ENCODE results near the gene GALNTL6. TPM values are rescaled to one million over a fixed set of nuclear protein-coding genes. Genes with fewer than 3 reads are reported as not detected.

The GALNTL6 gene
- total and polyA plus RNA-seq, 9 of the 15 experiments (the other 6 are each of a cell fraction or from before 2014, with no cell fraction given) = 0.18 to 0.50 (median 0.29) TPM

DNA sequence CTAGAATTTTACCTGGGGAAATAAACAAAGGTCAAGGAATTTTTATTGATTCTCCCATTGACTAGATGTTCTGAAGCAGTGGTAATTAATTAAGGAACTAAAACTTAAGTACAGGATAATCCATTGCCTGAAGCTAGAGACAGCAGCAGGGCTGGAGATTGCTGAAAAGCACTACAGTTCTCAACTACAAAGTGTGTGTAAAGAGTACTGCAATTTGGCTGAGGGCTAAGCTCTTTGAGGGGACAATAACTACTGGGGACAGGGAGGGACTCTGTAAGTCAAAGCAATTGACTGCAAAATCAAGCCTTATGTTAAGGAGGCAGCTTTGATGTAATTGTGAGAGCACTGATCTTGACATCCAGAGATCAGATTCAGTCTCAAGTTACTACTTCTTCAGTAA is 260.4 kb downstream of the GALNTL6 start (continued):
- TF ChIP-seq, protein P1, sequence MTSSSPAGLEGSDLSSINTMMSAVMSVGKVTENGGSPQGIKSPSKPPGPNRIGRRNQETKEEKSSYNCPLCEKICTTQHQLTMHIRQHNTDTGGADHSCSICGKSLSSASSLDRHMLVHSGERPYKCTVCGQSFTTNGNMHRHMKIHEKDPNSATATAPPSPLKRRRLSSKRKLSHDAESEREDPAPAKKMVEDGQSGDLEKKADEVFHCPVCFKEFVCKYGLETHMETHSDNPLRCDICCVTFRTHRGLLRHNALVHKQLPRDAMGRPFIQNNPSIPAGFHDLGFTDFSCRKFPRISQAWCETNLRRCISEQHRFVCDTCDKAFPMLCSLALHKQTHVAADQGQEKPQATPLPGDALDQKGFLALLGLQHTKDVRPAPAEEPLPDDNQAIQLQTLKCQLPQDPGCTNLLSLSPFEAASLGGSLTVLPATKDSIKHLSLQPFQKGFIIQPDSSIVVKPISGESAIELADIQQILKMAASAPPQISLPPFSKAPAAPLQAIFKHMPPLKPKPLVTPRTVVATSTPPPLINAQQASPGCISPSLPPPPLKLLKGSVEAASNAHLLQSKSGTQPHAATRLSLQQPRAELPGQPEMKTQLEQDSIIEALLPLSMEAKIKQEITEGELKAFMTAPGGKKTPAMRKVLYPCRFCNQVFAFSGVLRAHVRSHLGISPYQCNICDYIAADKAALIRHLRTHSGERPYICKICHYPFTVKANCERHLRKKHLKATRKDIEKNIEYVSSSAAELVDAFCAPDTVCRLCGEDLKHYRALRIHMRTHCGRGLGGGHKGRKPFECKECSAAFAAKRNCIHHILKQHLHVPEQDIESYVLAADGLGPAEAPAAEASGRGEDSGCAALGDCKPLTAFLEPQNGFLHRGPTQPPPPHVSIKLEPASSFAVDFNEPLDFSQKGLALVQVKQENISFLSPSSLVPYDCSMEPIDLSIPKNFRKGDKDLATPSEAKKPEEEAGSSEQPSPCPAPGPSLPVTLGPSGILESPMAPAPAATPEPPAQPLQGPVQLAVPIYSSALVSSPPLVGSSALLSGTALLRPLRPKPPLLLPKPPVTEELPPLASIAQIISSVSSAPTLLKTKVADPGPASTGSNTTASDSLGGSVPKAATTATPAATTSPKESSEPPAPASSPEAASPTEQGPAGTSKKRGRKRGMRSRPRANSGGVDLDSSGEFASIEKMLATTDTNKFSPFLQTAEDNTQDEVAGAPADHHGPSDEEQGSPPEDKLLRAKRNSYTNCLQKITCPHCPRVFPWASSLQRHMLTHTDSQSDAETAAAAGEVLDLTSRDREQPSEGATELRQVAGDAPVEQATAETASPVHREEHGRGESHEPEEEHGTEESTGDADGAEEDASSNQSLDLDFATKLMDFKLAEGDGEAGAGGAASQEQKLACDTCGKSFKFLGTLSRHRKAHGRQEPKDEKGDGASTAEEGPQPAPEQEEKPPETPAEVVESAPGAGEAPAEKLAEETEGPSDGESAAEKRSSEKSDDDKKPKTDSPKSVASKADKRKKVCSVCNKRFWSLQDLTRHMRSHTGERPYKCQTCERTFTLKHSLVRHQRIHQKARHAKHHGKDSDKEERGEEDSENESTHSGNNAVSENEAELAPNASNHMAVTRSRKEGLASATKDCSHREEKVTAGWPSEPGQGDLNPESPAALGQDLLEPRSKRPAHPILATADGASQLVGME (CRISPR knock-in tag; IDR thresholded peaks at IDR 0.05) = no peak
- TF ChIP-seq ZNF717 (CRISPR knock-in tag; IDR thresholded peaks at IDR 0.05) (no peak), PHF20 (IDR thresholded peaks at IDR 0.05; ENCODE audit: partially characterized antibody) (no peak), ZNF77 (CRISPR knock-in tag; IDR thresholded peaks at IDR 0.05) (no peak), RCOR1 (IDR thresholded peaks at IDR 0.05; ENCODE audit: borderline replicate concordance in 1 of 2, low read depth in 2 of 2, low read length in 2 of 2) (no peak)
- TF ChIP-seq, protein P2, sequence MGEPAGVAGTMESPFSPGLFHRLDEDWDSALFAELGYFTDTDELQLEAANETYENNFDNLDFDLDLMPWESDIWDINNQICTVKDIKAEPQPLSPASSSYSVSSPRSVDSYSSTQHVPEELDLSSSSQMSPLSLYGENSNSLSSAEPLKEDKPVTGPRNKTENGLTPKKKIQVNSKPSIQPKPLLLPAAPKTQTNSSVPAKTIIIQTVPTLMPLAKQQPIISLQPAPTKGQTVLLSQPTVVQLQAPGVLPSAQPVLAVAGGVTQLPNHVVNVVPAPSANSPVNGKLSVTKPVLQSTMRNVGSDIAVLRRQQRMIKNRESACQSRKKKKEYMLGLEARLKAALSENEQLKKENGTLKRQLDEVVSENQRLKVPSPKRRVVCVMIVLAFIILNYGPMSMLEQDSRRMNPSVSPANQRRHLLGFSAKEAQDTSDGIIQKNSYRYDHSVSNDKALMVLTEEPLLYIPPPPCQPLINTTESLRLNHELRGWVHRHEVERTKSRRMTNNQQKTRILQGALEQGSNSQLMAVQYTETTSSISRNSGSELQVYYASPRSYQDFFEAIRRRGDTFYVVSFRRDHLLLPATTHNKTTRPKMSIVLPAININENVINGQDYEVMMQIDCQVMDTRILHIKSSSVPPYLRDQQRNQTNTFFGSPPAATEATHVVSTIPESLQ (CRISPR knock-in tag; IDR thresholded peaks at IDR 0.05) = no peak

Measured in K562 (cell line).